ENCODE measurements around the gene FUT2.
"Not testable (repeated sequence)": the region's sequence is repeated elsewhere in the genome, so short reads cannot be mapped to it uniquely, and the experiment has no call there.

FUT2 gene

DNA sequence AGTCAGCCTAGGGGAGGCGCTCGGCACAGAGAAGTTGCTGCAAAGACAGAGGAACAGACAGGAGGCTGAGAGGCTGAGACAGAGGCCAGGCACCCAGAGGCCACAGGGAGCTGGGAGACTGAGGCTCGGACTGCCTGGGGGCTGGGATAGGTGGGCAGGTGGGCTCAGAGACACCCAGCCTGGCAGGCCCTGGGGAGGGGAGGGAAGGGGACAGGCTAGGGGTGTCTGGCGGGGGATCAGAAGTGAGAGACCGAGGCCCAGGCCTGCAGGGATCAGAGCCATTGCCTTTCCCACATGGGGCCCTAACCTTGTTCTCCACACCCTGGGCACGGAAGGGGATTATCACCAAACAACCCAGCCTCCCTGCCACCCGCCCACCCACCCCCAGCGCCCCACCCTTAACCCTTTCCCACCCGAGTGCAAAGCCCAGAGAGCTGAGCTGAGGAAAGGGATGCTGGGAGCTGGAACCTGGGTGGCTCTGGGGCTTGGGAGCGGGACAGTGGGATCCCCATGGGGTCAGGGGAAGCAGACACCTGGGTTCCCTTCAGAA is 24.2 kb upstream of the FUT2 start:
- no peak for DNase-seq

- no peak for DNase-seq
These were observed 22.8 kb upstream of the FUT2 start, which contains the start of gene NTN5 for GRCh38 chr19:48672994-48673393. NTN5 (minus strand) TSS chr19:48673017; CDS start chr19:48670986, 2,031 bp downstream.

DNA sequence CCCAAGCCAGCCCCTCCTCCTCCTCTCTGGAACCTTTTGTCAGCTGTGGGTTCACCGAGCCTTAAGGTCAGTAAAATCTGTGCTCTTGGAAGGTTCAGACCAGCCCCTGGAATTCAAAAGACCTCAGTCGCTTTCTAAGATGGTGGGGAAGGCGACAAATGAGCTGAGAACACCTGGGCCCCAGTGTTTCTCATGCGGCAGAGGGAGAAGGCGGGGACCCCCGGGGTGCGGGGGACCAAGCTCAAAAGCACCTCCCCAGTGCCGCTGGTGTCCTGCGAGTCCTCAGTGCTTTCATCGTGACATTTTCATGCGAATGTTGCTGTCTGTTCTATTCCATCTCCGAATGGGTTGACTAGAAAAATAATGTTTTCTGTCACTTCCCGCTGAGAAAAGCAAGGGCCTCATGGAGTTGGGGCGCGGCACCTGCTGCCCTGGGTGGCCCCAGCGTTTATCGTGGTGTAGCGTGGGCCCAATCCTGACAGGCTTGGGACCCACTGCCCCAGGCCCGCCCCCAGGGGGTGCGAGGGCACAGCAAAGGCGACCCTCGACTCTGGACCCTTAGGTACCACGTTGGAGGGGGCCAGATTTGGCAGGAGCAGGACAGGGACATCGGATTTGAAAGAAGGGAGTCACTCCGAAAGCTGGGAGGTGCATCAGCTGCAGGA is 22.2 kb upstream of the FUT2 start:
- DNase-seq: no peak

DNA sequence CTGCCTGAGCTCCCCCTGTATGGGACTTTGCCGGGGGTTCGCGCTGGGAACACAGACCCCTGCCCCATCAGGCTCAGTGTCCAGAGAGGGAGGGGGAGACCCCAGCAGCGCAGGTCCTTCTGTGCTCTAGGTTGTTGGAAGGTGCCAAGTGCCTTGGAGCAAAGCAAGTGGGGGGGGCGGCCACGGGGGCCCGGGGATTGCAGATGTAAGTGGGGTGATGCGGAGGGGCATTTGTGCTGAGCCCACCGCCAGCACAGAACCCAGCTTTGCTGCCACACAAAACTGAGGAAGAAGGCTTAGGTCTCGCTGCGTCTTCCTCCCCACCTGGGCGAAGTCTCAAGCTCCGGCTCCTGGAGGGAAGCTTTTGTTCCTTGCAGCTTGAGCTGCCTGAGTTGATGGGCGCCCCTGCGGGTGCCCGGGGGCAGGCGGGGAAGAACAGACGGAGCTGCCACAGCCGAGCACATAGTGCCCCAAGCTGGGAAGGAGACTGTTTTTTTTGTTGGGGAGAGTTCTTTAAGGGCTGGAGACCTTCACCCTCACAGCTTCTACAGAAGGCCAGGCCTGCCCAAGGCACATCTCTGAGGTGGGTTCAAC is 21.5 kb upstream of the FUT2 start:
- DNase-seq: no peak

DNA sequence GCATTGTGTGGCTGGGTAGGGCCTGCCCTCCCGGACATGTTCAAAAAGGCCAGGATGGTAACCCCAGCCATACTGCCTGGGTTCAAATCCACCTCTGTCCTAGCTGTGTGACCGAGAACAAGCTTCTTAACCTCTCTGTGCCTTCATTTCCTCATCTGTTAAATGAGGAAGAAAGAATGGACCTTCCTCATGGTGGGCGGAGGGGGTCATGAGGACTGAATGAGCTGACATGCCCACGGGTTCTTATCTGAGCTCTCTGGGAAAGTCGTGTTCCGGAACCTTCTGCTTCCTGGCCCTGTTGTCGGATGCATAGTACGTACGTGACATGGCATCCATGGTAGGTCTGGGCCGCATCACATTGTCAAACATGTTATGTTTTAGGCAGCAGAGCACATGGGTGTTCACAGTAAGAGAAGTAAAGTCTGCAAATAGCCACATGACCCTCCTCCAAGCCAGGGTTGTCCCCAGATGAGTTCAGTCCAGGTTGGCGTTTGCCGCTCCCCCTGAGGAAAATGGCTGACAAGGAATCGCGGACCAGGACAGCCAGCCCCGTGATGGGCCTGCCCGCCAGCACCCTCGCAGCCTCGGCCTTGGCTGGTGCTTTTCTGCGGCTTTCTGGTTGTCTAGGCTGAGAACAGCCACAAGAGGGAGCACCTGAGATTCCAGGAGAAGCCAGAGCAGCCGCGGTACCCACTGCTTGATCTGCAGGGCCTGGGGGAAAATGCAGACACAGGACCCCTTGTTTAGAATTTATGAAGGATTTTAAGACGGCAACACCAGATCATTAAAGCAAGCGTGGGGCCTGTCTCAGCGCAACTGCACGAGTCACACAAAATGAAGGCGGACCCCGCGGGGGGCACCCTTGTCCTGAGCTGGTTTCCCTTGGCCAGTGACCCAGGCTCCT is 20.6 kb upstream of the FUT2 start:
- peak; percentile 83 for DNase-seq

DNA sequence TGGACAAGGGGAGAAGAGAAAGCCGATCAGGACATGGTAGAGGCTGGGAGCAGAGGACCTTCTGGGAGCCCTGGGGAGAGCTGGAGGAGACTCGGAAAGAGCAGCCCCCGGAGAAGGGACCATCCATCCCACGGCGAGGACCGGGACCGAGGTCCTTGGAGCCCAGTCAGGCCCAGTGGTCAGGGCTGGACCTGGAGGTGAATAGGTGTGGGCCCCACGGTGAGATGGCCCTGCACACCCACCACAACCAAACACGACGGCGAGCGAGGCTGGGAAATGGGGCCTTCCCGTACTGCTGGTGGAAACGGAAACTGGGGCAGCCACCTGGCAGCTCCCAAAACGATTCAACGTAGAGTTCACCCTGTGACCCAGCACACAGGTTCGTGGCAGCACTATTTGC is 19.3 kb upstream of the FUT2 start:
- DNase-seq: no peak

GRCh38 chr19:48676887-48677286 is 18.9 kb upstream of the FUT2 start:
- no peak for DNase-seq

- DNase-seq: no peak
These were observed 17.6 kb upstream of the FUT2 start for GRCh38 chr19:48678201-48678600.

DNA sequence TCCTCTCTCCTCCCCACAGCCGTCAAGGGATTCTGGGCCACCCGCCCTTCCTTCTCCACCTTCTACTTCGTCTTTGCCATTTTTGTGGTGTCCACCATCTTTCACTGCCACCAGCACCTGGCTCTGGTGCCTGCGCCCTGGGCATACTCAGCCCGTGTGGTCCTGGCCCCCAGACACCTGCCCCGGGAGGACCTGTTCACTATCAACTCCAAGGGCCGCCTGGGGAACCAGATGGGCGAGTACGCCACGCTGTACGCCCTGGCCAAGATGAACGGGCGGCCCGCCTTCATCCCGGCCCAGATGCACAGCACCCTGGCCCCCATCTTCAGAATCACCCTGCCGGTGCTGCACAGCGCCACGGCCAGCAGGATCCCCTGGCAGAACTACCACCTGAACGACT is 15.8 kb upstream of the FUT2 start:
- not testable (repeated sequence) for DNase-seq

- no peak for DNase-seq
These were observed 15.2 kb upstream of the FUT2 start for GRCh38 chr19:48680436-48681126.

DNA sequence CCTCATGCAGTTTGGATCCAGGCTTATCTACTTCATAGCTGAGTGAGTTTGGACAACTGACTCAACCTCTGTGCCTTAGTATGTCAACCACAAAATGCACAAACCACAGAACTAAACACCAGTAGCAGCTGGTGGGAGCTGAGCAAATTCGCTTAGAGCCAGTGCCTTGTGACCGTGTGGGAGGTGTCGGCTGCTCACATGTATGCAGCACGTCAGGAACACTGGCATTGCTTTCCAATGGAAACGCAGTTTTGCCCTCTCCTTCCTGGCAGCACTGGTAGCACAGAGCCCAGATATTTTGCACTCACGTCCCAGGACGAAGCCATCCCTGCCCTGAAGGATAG is 14.7 kb upstream of the FUT2 start:
- DNase-seq: no peak

GRCh38 chr19:48683349-48683748 is 12.4 kb upstream of the FUT2 start:
- no peak for DNase-seq

- no peak for DNase-seq
These were observed 10.2 kb upstream of the FUT2 start for GRCh38 chr19:48685583-48685982.

- DNase-seq: no peak
These were observed 9.7 kb upstream of the FUT2 start for GRCh38 chr19:48686088-48686487.

DNA sequence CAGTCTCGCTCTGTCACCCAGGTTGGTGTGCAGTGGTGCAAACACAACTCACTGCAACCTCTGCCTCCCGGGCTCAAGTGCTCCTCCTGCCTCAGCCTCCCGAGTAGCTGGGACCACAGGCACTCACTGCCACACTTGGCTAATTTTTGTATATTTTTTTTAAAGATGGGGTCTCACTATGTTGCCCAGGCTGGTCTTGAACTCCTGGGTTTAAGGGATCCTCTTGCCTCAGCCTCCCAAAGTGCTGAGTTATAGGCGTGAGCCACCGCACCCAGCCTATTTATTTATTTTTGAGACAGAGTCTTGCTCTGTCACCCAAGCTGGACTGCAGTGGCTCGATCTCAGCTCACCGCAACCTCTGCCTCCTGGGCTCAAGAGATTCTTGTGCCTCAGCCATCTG is 9.1 kb upstream of the FUT2 start:
- not testable (repeated sequence) for DNase-seq

GRCh38 chr19:48687776-48688175 is 8.0 kb upstream of the FUT2 start:
- no peak for DNase-seq

GRCh38 chr19:48689449-48689848 is 6.3 kb upstream of the FUT2 start:
- no peak for DNase-seq

GRCh38 chr19:48693629-48694028 is 2.1 kb upstream of the FUT2 start:
- not testable (repeated sequence) for DNase-seq

DNA sequence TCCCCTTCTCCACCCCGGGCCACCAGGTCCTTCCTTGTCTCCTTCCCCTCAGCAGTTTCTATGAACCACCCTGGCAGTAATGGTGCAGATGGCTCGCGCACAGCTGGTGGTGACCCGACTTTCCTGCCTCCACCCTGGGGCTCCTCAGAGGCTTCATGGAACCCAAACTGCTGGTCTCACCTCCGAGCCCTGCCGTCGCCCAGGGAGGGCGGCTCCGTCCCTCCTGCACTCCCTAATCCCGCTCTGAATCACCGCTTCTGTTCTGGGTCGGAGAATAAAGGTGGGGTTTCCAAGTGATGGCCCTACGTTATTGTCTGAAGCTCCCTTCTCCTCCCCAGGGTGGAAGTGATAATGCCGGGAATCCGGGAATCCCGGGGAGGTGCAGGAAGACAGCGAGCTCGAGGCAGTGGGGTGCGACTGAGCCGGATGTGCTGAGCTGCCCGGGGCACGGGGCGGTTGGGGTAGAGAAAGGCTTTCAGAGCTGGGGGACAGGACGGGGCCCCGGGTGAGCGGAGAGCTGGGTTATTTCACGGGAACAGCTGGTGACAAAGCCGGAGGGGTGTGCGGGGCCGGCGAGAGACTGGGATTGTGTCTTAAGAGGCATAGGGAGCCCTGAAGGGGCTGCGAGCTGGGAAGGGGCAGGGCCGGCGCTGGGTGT is 711 bp downstream of the FUT2 start:
- DNase-seq: no peak

GRCh38 chr19:48698046-48698445 is 2.3 kb downstream of the FUT2 start:
- DNase-seq: peak; percentile 31 to 35

GRCh38 chr19:48702701-48703100 is 6.9 kb downstream of the FUT2 start:
- DNase-seq: no peak

- no peak for DNase-seq
These were observed 7.5 kb downstream of the FUT2 start for GRCh38 chr19:48703316-48703715.

All from Kasumi-1 (cell line).